HepG2 (cell line): ENCODE data around the gene CKS1B. TPM values are rescaled to one million over a fixed set of nuclear protein-coding genes. Genes with fewer than 3 reads are reported as not detected.

ENCODE experiments used
- AGO2 ChIP-seq: fragments of 200-400 bp; formaldehyde crosslinking; optimal IDR thresholded peaks from 2 replicates; pipeline ENCODE3; 2017; ENCODE audit warnings: mild to moderate bottlenecking, low read depth, low read length, moderate library complexity
- ARHGAP35 ChIP-seq: sonication (generic); formaldehyde crosslinking; IDR thresholded peaks from 2 replicates; pipeline ENCODE4 v1.9.0; 2022; ENCODE audit warnings: mild to moderate bottlenecking, inconsistent platforms, moderate library complexity, missing genetic modification reagents, borderline replicate concordance
- CCDC6 ChIP-seq: sonication (generic); formaldehyde crosslinking; IDR thresholded peaks from 2 replicates; pipeline ENCODE4 v1.8.1; 2022; ENCODE audit warnings: mild to moderate bottlenecking, missing genetic modification reagents, moderate library complexity
- FLYWCH1 ChIP-seq: sonication (generic); formaldehyde crosslinking; IDR thresholded peaks from 2 replicates; pipeline ENCODE4 v1.8.1; 2023; ENCODE audit warnings: mild to moderate bottlenecking, missing genetic modification reagents
- HMG20A ChIP-seq: IDR thresholded peaks from 2 replicates; pipeline ENCODE4 v1.6.1; 2016; ENCODE audit warnings: borderline replicate concordance
- HNF4A ChIP-seq: sonication (generic); formaldehyde crosslinking; IDR thresholded peaks from 2 replicates; pipeline ENCODE4 v1.4.0; 2020; ENCODE audit warnings: missing genetic modification reagents
- HNRNPLL ChIP-seq: fragments of 200-400 bp; formaldehyde crosslinking; IDR thresholded peaks from 2 replicates; pipeline ENCODE4 v1.6.1; 2017; ENCODE audit warnings: mild to moderate bottlenecking, low read depth, low read length; ENCODE audit not compliant: poor library complexity, severe bottlenecking
- LCORL ChIP-seq, 2 experiments: fragments of 450-650 bp in 1 of 2; sonication (generic) in 1 of 2; formaldehyde crosslinking in 1 of 2; IDR thresholded peaks; 2 replicates each; pipeline versions ENCODE4 v1.5.0 to v1.6.1; 2017 to 2020; ENCODE audit warnings: antibody characterized with exemption in 1 of 2, missing genetic modification reagents in 1 of 2
- MXI1 ChIP-seq: IDR thresholded peaks from 3 replicates; pipeline ENCODE4 v1.6.1; 2012; ENCODE audit warnings: low read depth, low read length, inconsistent platforms, borderline replicate concordance
- NFIC ChIP-seq: IDR thresholded peaks from 2 replicates; pipeline ENCODE4 v1.6.1; 2012; ENCODE audit warnings: mild to moderate bottlenecking, low read length, inconsistent platforms
- REXO4 ChIP-seq: sonication (generic); formaldehyde crosslinking; IDR thresholded peaks from 2 replicates; pipeline ENCODE4 v1.8.0; 2022; ENCODE audit warnings: missing genetic modification reagents, mild to moderate bottlenecking, borderline replicate concordance
- SP140L ChIP-seq: sonication (generic); formaldehyde crosslinking; IDR thresholded peaks from 2 replicates; pipeline ENCODE4 v1.4.0; 2020; ENCODE audit warnings: missing genetic modification reagents, borderline replicate concordance
- SSRP1 ChIP-seq: IDR thresholded peaks from 2 replicates; pipeline ENCODE4 v1.6.1; 2016; ENCODE audit warnings: control low read depth
- ZBTB7B ChIP-seq: sonication (generic); formaldehyde crosslinking; IDR thresholded peaks from 2 replicates; pipeline ENCODE4 v1.4.0; 2020; ENCODE audit warnings: missing genetic modification reagents
- ZEB1 ChIP-seq: IDR thresholded peaks from 2 replicates; pipeline ENCODE4 v1.6.1; 2012; ENCODE audit warnings: mild to moderate bottlenecking, low read depth, inconsistent platforms; ENCODE audit not compliant: insufficient replicate concordance
- ZMYM3 ChIP-seq: sonication (generic); formaldehyde crosslinking; IDR thresholded peaks from 2 replicates; pipeline ENCODE4 v1.5.1; 2020; ENCODE audit warnings: mild to moderate bottlenecking, missing genetic modification reagents
- ZNF121 ChIP-seq: sonication (generic); formaldehyde crosslinking; IDR thresholded peaks from 2 replicates; pipeline ENCODE4 v1.5.0; 2020; ENCODE audit warnings: mild to moderate bottlenecking, missing genetic modification reagents
- ZNF124 ChIP-seq: sonication (generic); formaldehyde crosslinking; IDR thresholded peaks from 2 replicates; pipeline ENCODE4 v1.4.0; 2020; ENCODE audit warnings: missing genetic modification reagents
- ZNF205 ChIP-seq: IDR thresholded peaks from 2 replicates; pipeline ENCODE4 v1.6.1; 2018; ENCODE audit warnings: missing biosample characterization, missing genetic modification reagents
- ZNF570 ChIP-seq: sonication (generic); formaldehyde crosslinking; IDR thresholded peaks from 2 replicates; pipeline ENCODE4 v1.4.0; 2020; ENCODE audit warnings: mild to moderate bottlenecking, missing genetic modification reagents, borderline replicate concordance
- ZNF615 ChIP-seq: sonication (generic); formaldehyde crosslinking; IDR thresholded peaks from 2 replicates; pipeline ENCODE4 v1.5.0; 2020; ENCODE audit warnings: mild to moderate bottlenecking, missing genetic modification reagents, borderline replicate concordance
- ZNF761 ChIP-seq: sonication (generic); formaldehyde crosslinking; conservative IDR thresholded peaks from 2 replicates; pipeline ENCODE4 v1.4.0; 2020; ENCODE audit warnings: mild to moderate bottlenecking, missing genetic modification reagents
- polyA plus RNA-seq, 8 experiments: library from polyadenylated mRNA; depleted of rRNA in 3 of 8; stranded (reverse) in 7 of 8; unstranded in 1 of 8; fragments of >200 nt; fragmentation: Illumina TruSeq in 4 of 8; extraction: Trizol in 4 of 8; gene quantifications; 2 replicates each; pipeline versions ENCODE4 v1.2.1 to v1.2.3, GENCODE V29; 2011 to 2016; ENCODE audit warnings: low read depth in 4 of 8, missing spikeins in 1 of 8, mixed read lengths in 1 of 8; ENCODE audit not compliant: insufficient read depth in 1 of 8
- total RNA-seq, 5 experiments: library from RNA; depleted of rRNA; stranded (reverse); fragments of >200 nt; fragmentation: Illumina TruSeq; extraction: Trizol; gene quantifications; 2 replicates each; pipeline ENCODE4 v1.2.3, GENCODE V29; 2016; ENCODE audit warnings: low read depth in 1 of 5
- TF ChIP-seq, protein P1 (sequence below), 2 experiments: sonication (generic) in 1 of 2; formaldehyde crosslinking in 1 of 2; IDR thresholded peaks; 2 replicates each; pipeline versions ENCODE4 v1.5.1 to v1.6.1; 2011 to 2020; ENCODE audit warnings: borderline replicate concordance in 1 of 2, low read depth in 1 of 2, low read length in 1 of 2, mild to moderate bottlenecking in 1 of 2, missing genetic modification reagents in 1 of 2, moderate library complexity in 1 of 2
- TF ChIP-seq, protein P2 (sequence below): sonication (generic); formaldehyde crosslinking; IDR thresholded peaks from 2 replicates; pipeline ENCODE4 v1.8.1; 2022; ENCODE audit warnings: mild to moderate bottlenecking, missing genetic modification reagents
- TF ChIP-seq, protein P3 (sequence below): sonication (generic); formaldehyde crosslinking; conservative IDR thresholded peaks from 2 replicates; pipeline ENCODE4 v1.5.0; 2020; ENCODE audit warnings: missing genetic modification reagents

Gene CKS1B
- total and polyA plus RNA-seq, 2 of the 13 experiments (the other 11 are each of a cell fraction or from before 2014, with no cell fraction given) = 217 to 222 TPM

DNA sequence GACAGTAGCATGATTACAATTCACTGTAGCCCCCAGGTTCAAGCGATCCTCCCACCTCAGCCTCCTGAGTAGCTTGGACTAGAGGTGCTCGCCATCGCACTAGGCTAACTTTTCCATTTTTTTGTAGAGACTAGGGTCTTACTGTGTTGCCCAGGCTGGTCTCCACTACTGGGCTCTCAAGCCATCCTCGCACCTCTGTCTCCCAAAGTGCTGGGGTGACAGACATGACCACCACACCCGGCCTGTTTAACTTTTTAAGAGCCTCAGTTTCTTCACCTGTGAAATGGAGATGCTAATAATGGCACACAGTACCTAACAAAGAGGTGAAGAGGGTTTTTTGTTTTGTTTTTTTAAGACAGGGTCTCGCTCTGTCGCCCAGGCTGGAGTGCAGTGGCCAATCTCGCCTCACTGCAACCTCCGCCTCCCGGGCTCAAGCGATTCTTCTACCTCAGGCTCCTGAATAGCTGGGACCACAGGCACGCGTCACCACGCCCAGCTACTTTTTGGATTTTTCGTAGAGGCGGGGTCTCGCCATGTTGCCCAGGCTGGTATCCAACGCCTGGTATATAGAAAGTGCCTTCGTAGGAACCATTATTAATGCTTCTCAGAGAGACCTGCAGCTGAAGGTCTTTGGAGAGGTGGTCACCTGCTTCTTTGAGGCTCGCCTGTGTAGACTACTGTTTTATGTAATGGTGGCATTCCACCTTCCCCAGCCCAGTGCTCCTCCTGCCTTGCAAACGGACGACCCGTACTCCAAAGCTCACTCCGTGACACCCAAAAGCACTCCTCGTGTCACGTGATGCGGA, 38.5 kb upstream of the CKS1B start (continued):
- peak; percentile 52; the same call in 1 of the 2 replicates for TF ChIP-seq LCORL (IDR thresholded peaks at IDR 0.05)
- no peak for TF ChIP-seq LCORL (CRISPR knock-in tag; IDR thresholded peaks at IDR 0.05)
- TF ChIP-seq ZNF570 (CRISPR knock-in tag) = 0 out of 2 replicates have a peak, but pooled peaks have one; percentile 0
- no peak for TF ChIP-seq ZNF124 (CRISPR knock-in tag)
- TF ChIP-seq, protein P1, sequence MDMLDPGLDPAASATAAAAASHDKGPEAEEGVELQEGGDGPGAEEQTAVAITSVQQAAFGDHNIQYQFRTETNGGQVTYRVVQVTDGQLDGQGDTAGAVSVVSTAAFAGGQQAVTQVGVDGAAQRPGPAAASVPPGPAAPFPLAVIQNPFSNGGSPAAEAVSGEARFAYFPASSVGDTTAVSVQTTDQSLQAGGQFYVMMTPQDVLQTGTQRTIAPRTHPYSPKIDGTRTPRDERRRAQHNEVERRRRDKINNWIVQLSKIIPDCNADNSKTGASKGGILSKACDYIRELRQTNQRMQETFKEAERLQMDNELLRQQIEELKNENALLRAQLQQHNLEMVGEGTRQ (IDR thresholded peaks at IDR 0.05; ENCODE audit: low read depth, low read length) = peak; percentile 93
- TF ChIP-seq, protein P1 (CRISPR knock-in tag; IDR thresholded peaks at IDR 0.05; ENCODE audit: borderline replicate concordance) = peak; percentile 96; the same call in 1 of the 2 replicates
- no peak for TF ChIP-seq SSRP1 (CRISPR knock-in tag)
- peak; percentile 96; the same call in 1 of the 2 replicates for TF ChIP-seq ZNF615 (CRISPR knock-in tag)
- TF ChIP-seq ZMYM3 (CRISPR knock-in tag) = 0 out of 2 replicates have a peak, but pooled peaks have one; percentile 12
- peak; percentile 44 for TF ChIP-seq ZEB1
- TF ChIP-seq HNRNPLL = no peak
- no peak for TF ChIP-seq ZBTB7B (CRISPR knock-in tag)
- no peak; the same call in 1 of the 2 replicates for TF ChIP-seq NFIC
- 0 out of 2 replicates have a peak, but pooled peaks have one; percentile 89 for TF ChIP-seq ZNF205 (CRISPR knock-in tag)
- TF ChIP-seq MXI1 = no peak
- TF ChIP-seq SP140L (CRISPR knock-in tag) = no peak
- no peak for TF ChIP-seq FLYWCH1 (CRISPR knock-in tag)
- TF ChIP-seq, protein P2, sequence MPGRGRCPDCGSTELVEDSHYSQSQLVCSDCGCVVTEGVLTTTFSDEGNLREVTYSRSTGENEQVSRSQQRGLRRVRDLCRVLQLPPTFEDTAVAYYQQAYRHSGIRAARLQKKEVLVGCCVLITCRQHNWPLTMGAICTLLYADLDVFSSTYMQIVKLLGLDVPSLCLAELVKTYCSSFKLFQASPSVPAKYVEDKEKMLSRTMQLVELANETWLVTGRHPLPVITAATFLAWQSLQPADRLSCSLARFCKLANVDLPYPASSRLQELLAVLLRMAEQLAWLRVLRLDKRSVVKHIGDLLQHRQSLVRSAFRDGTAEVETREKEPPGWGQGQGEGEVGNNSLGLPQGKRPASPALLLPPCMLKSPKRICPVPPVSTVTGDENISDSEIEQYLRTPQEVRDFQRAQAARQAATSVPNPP = no peak
- TF ChIP-seq AGO2 = no peak
- TF ChIP-seq HNF4A (CRISPR knock-in tag) = no peak
- TF ChIP-seq ZNF761 = no peak
- no peak for TF ChIP-seq ARHGAP35 (CRISPR knock-in tag)
- TF ChIP-seq, protein P3, sequence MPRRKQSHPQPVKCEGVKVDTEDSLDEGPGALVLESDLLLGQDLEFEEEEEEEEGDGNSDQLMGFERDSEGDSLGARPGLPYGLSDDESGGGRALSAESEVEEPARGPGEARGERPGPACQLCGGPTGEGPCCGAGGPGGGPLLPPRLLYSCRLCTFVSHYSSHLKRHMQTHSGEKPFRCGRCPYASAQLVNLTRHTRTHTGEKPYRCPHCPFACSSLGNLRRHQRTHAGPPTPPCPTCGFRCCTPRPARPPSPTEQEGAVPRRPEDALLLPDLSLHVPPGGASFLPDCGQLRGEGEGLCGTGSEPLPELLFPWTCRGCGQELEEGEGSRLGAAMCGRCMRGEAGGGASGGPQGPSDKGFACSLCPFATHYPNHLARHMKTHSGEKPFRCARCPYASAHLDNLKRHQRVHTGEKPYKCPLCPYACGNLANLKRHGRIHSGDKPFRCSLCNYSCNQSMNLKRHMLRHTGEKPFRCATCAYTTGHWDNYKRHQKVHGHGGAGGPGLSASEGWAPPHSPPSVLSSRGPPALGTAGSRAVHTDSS = no peak
- TF ChIP-seq REXO4 (CRISPR knock-in tag) = peak; percentile 96; the same call in 1 of the 2 replicates
- no peak for TF ChIP-seq HMG20A (CRISPR knock-in tag)
- TF ChIP-seq CCDC6 (CRISPR knock-in tag) = no peak
- TF ChIP-seq ZNF121 (CRISPR knock-in tag) = peak; percentile 63
